GM12878 (cell line): ENCODE measurements around the gene FETUB. TPM values are rescaled to one million over a fixed set of nuclear protein-coding genes. Genes with fewer than 3 reads are reported as not detected.

Experiments
- ATAC-seq: fragments of 200-7000 bp; cut with Tn5 transposase; 3 replicates; pipeline ENCODE4 v1.9.1; 2020; ENCODE audit warnings: mild to moderate bottlenecking, moderate library complexity
- BruUV-seq: library from RNA; stranded (reverse); fragments of 400-500 nt; replicated peaks from 2 replicates; lab custom pipeline; 2021; lab: Mats Ljungman, UMichigan
- CTCF ChIA-PET: fragments of 300-600 bp; sonication (Branson Sonifier 250); formaldehyde crosslinking; extraction: SDS; loops from one replicate; lab custom pipeline; 2021; ENCODE audit warnings: inconsistent platforms; lab: Yijun Ruan, JAX
- POLR2A ChIA-PET: fragments of 350-600 bp; formaldehyde crosslinking; extraction: SDS; loops from one replicate; lab custom pipeline; 2021; ENCODE audit warnings: inconsistent platforms; lab: Charles Lee
- RAD21 ChIA-PET: fragments of 300-600 bp; sonication (Branson Sonifier 250); formaldehyde crosslinking; loops from one replicate; lab custom pipeline; 2023; ENCODE audit warnings: antibody characterized with exemption; ENCODE audit not compliant: unreplicated experiment; lab: Charles Lee
- SMC1A ChIA-PET: fragments of 300-600 bp; sonication (Branson Sonifier 250); formaldehyde crosslinking; loops from one replicate; lab custom pipeline; 2023; ENCODE audit not compliant: unreplicated experiment, uncharacterized antibody; lab: Charles Lee
- DNase-seq: peaks from one replicate; pipeline ENCODE4 v3.0.0-alpha.2; 2011; ENCODE audit warnings: low read depth, low spot score
- FAIRE-seq: peaks from 3 replicates; lab custom pipeline; 2011; peaks lifted over from hg19 to GRCh38; lab: Jason Lieb, UNC
- H2AFZ ChIP-seq: 2 replicates; pipeline ENCODE4 v1.6.0; 2011; ENCODE audit warnings: low read depth, low read length, control low read depth; ENCODE audit not compliant: control insufficient read depth
- H3K27ac ChIP-seq: 2 replicates; pipeline ENCODE4 v1.5.1; 2011; ENCODE audit warnings: control low read depth; ENCODE audit not compliant: control insufficient read depth, insufficient read depth
- H3K27me3 ChIP-seq, 2 experiments: replicated peaks in 1 of 2; 2 replicates each; pipeline versions ENCODE4 v1.6.0 to v1.6.1; 2011; ENCODE audit warnings: low read length in 1 of 2; ENCODE audit not compliant: control insufficient read depth in 2 of 2, insufficient read depth in 2 of 2
- H3K36me3 ChIP-seq, 2 experiments: 2 replicates each; pipeline ENCODE4 v1.5.1; 2011; ENCODE audit warnings: low read length in 1 of 2; ENCODE audit not compliant: control insufficient read depth in 2 of 2, insufficient read depth in 2 of 2
- H3K4me1 ChIP-seq: 2 replicates; pipeline ENCODE4 v1.6.1; 2011; ENCODE audit warnings: mild to moderate bottlenecking, low read length, moderate library complexity, mixed read lengths; ENCODE audit not compliant: control insufficient read depth, insufficient read depth
- H3K4me2 ChIP-seq: 2 replicates; pipeline ENCODE4 v1.6.0; 2011; ENCODE audit warnings: control low read depth; ENCODE audit not compliant: control insufficient read depth, insufficient read depth
- H3K4me3 ChIP-seq: fragments of 200-600 bp; sonication (generic); 2 replicates; pipeline ENCODE4 v1.5.1; 2016
- H3K79me2 ChIP-seq: 2 replicates; pipeline ENCODE4 v1.6.0; 2011; ENCODE audit warnings: low read length; ENCODE audit not compliant: control insufficient read depth, insufficient read depth
- H3K9ac ChIP-seq: 2 replicates; pipeline ENCODE4 v1.8.0; 2011; ENCODE audit warnings: low read length, control low read depth, mixed read lengths; ENCODE audit not compliant: control insufficient read depth, insufficient read depth
- H3K9me3 ChIP-seq: replicated peaks from 3 replicates; pipeline ENCODE4 v1.5.1; 2011; ENCODE audit warnings: mild to moderate bottlenecking, low read length; ENCODE audit not compliant: control insufficient read depth, insufficient read depth
- H4K20me1 ChIP-seq: 2 replicates; pipeline ENCODE4 v1.6.0; 2011; ENCODE audit not compliant: control insufficient read depth, insufficient read depth
- CBX3 ChIP-seq: fragments of 200-600 bp; sonication (generic); IDR thresholded peaks from 2 replicates; pipeline ENCODE4 v1.6.1; 2016; ENCODE audit warnings: low read depth, borderline replicate concordance
- EGR1 ChIP-seq, 2 experiments: IDR thresholded peaks; 1 replicate in 1 of 2; 2 replicates in 1 of 2; pipeline ENCODE4 v1.6.1; 2011 to 2012; ENCODE audit warnings: low read depth in 2 of 2, low read length in 2 of 2, borderline replicate concordance in 1 of 2, mild to moderate bottlenecking in 1 of 2, moderate library complexity in 1 of 2
- FOXM1 ChIP-seq: IDR thresholded peaks from 2 replicates; pipeline ENCODE4 v1.6.1; 2012; ENCODE audit warnings: low read depth, mild to moderate bottlenecking, inconsistent platforms, low read length, moderate library complexity
- HDAC2 ChIP-seq: fragments of 200-600 bp; sonication (generic); IDR thresholded peaks from 2 replicates; pipeline ENCODE4 v1.6.1; 2017
- HDGF ChIP-seq: fragments of 450-650 bp; IDR thresholded peaks from 2 replicates; pipeline ENCODE4 v1.6.1; 2016; ENCODE audit warnings: antibody characterized with exemption
- IKZF2 ChIP-seq, 2 experiments: fragments of 450-650 bp; IDR thresholded peaks; 2 replicates each; pipeline ENCODE4 v1.6.1; 2017; ENCODE audit warnings: mild to moderate bottlenecking in 2 of 2, moderate library complexity in 2 of 2
- JUND ChIP-seq: IDR thresholded peaks from 2 replicates; pipeline ENCODE4 v1.6.1; 2012; ENCODE audit warnings: low read depth, mild to moderate bottlenecking, low read length, improper control_type of control experiment, moderate library complexity
- MEF2A ChIP-seq: IDR thresholded peaks from 2 replicates; pipeline ENCODE4 v1.6.1; 2011; ENCODE audit warnings: low read depth, mild to moderate bottlenecking, low read length, moderate library complexity; ENCODE audit not compliant: insufficient read depth
- NR2C1 ChIP-seq: fragments of 450-650 bp; IDR thresholded peaks from 2 replicates; pipeline ENCODE4 v1.6.1; 2017; ENCODE audit warnings: antibody characterized with exemption, mild to moderate bottlenecking, moderate library complexity
- NR2F1 ChIP-seq: fragments of 450-650 bp; conservative IDR thresholded peaks from 2 replicates; pipeline ENCODE4 v1.6.1; 2017; ENCODE audit warnings: mild to moderate bottlenecking
- RELA ChIP-seq: fragments of 450-650 bp; IDR thresholded peaks from 2 replicates; pipeline ENCODE4 v1.8.0; 2014; ENCODE audit warnings: borderline replicate concordance; ENCODE audit not compliant: partially characterized antibody
- RFX5 ChIP-seq: IDR thresholded peaks from 2 replicates; pipeline ENCODE4 v1.6.1; 2011; ENCODE audit warnings: low read depth, low read length, improper control_type of control experiment
- RUNX3 ChIP-seq: IDR thresholded peaks from 2 replicates; pipeline ENCODE4 v1.6.1; 2012; ENCODE audit warnings: low read length, inconsistent platforms
- SUPT20H ChIP-seq: IDR thresholded peaks from 2 replicates; pipeline ENCODE4 v1.6.1; 2011; ENCODE audit warnings: low read depth, mild to moderate bottlenecking, low read length, moderate library complexity, borderline replicate concordance; ENCODE audit not compliant: control insufficient read depth
- TCF12 ChIP-seq: IDR thresholded peaks from 2 replicates; pipeline ENCODE4 v1.6.1; 2011; ENCODE audit warnings: low read depth, mild to moderate bottlenecking, low read length
- ZNF217 ChIP-seq: fragments of 450-650 bp; IDR thresholded peaks from 2 replicates; pipeline ENCODE4 v1.6.1; 2017; ENCODE audit warnings: antibody characterized with exemption, mild to moderate bottlenecking
- WGBS: methylation state at CpG from one replicate; pipeline ENCODE4 v1.1.6; 2016; ENCODE audit warnings: low lambda C conversion rate; ENCODE audit not compliant: insufficient replicate concordance, insufficient coverage; ENCODE audit errors: missing lambda C conversion rate; 5-methylcytosine and 5-hydroxymethylcytosine counted together
- in situ Hi-C: fragments of 300-500 bp; cut with MboI; formaldehyde crosslinking; loops from 9 replicates; pipeline ENCODE4 v1.14.3; 2018; ENCODE audit warnings: mixed read lengths
- intact Hi-C: fragments of 100-400 bp; cut with micrococcal nuclease; formaldehyde crosslinking; loops from one replicate; pipeline ENCODE4 v1.14.2; 2022; ENCODE audit not compliant: unreplicated experiment
- polyA plus RNA-seq, 11 experiments: library from polyadenylated mRNA; depleted of rRNA in 4 of 11; unstranded in 6 of 11; stranded (reverse) in 5 of 11; fragments of >200 nt; fragmentation: Nextera tagmentation in 4 of 11; fragmentation: Illumina TruSeq in 1 of 11; extraction: Ambion mirVana in 4 of 11; extraction: Trizol in 1 of 11; gene quantifications; 1 replicate in 1 of 11; 2 replicates in 10 of 11; pipeline versions ENCODE4 v1.2.1 to v1.2.3, GENCODE V29; 2011 to 2016; ENCODE audit warnings: inconsistent platforms in 2 of 11, missing spikeins in 2 of 11, low read depth in 1 of 11
- total RNA-seq, 4 experiments: library from RNA; depleted of rRNA in 3 of 4; stranded (reverse); fragments of >200 nt in 3 of 4; fragmentation: Illumina TruSeq in 1 of 4; extraction: Trizol in 1 of 4; gene quantifications; 2 replicates each; pipeline versions ENCODE4 v1.2.1 to v1.2.3, GENCODE V29; 2013 to 2021
- TF ChIP-seq, protein P1 (sequence below): IDR thresholded peaks from 2 replicates; pipeline ENCODE4 v1.6.1; 2012; ENCODE audit warnings: low read depth, low read length, improper control_type of control experiment
- TF ChIP-seq, protein P2 (sequence below): IDR thresholded peaks from 2 replicates; pipeline ENCODE4 v1.6.1; 2012; ENCODE audit warnings: low read length, inconsistent platforms
- TF ChIP-seq, protein P3 (sequence below): fragments of 450-650 bp; formaldehyde crosslinking; IDR thresholded peaks from 2 replicates; pipeline ENCODE4 v1.4.0; 2022; ENCODE audit warnings: mild to moderate bottlenecking, moderate library complexity

FETUB gene
- total and polyA plus RNA-seq, 10 of the 15 experiments (the other 5 are each of a cell fraction or from before 2014, with no cell fraction given): not detected

DNA sequence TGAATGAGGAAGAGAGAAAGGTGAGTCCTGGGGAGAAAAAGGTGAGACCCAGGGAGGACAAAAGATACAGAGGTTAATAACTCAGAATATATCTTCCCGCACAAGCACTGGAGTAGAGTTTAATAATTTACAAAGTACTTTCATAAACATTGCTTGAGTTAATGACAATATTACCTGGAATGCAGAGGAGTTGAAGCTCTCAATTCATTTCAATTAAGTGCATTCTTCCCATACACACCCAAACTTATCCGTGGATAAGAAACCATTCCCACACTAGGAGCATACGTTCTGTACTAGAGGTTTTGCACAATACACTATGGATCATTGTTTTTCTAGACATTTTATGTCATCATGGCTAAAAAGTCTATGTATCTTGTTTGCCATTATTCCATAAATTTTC lies 53.6 kb downstream of the FETUB start:
- DNase-seq: no peak
- CTCF ChIA-PET: no interaction called here
- in situ Hi-C loops: no loop called here
- intact Hi-C loops: no loop called here
- Histone ChIP-seq H3K36me3 (no peaks in the 10 kb centered on the region), H3K9me3 (no peaks in the 10 kb centered on the region), H3K27me3 (no peaks in the 10 kb centered on the region), H2AFZ (no peak overlapping the region), H3K27ac (no peak overlapping the region), H3K4me1 (no peaks in the 10 kb centered on the region), H3K4me3 (no peak overlapping the region), H3K79me2 (no peaks in the 10 kb centered on the region), H4K20me1 (no peaks in the 10 kb centered on the region), H3K9ac (no peak overlapping the region), H3K4me2 (no peak overlapping the region)
- 53% methylated on average over 3 of the region's 3 CpGs for WGBS
- RAD21 ChIA-PET: no interaction called here
- no peak for FAIRE-seq
- no TSS peak for BruUV-seq
- ATAC-seq: no peak
- TF ChIP-seq, protein P1, sequence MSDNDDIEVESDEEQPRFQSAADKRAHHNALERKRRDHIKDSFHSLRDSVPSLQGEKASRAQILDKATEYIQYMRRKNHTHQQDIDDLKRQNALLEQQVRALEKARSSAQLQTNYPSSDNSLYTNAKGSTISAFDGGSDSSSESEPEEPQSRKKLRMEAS: no peak
- TF ChIP-seq IKZF2 (IDR thresholded peaks at IDR 0.05): no peak
- TF ChIP-seq JUND: no peak
- TF ChIP-seq RELA: no peak
- TF ChIP-seq HDGF: no peak
- TF ChIP-seq TCF12: no peak
- TF ChIP-seq, protein P2, sequence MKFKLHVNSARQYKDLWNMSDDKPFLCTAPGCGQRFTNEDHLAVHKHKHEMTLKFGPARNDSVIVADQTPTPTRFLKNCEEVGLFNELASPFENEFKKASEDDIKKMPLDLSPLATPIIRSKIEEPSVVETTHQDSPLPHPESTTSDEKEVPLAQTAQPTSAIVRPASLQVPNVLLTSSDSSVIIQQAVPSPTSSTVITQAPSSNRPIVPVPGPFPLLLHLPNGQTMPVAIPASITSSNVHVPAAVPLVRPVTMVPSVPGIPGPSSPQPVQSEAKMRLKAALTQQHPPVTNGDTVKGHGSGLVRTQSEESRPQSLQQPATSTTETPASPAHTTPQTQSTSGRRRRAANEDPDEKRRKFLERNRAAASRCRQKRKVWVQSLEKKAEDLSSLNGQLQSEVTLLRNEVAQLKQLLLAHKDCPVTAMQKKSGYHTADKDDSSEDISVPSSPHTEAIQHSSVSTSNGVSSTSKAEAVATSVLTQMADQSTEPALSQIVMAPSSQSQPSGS: no peak
- TF ChIP-seq EGR1 (IDR thresholded peaks at IDR 0.05; ENCODE audit: borderline replicate concordance in 1 of 2, low read depth in 2 of 2, low read length in 2 of 2): no peak
- TF ChIP-seq ZNF217: no peak
- TF ChIP-seq RUNX3: no peak
- TF ChIP-seq, protein P3, sequence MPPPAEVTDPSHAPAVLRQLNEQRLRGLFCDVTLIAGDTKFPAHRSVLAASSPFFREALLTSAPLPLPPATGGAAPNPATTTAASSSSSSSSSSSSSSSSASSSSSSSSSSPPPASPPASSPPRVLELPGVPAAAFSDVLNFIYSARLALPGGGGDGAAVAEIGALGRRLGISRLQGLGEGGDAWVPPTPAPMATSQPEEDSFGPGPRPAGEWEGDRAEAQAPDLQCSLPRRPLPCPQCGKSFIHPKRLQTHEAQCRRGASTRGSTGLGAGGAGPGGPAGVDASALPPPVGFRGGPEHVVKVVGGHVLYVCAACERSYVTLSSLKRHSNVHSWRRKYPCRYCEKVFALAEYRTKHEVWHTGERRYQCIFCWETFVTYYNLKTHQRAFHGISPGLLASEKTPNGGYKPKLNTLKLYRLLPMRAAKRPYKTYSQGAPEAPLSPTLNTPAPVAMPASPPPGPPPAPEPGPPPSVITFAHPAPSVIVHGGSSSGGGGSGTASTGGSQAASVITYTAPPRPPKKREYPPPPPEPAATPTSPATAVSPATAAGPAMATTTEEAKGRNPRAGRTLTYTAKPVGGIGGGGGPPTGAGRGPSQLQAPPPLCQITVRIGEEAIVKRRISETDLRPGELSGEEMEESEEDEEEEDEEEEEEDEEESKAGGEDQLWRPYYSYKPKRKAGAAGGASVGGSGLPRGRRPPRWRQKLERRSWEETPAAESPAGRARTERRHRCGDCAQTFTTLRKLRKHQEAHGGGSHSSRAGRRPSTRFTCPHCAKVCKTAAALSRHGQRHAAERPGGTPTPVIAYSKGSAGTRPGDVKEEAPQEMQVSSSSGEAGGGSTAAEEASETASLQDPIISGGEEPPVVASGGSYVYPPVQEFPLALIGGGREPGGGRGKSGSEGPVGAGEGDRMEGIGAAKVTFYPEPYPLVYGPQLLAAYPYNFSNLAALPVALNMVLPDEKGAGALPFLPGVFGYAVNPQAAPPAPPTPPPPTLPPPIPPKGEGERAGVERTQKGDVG (CRISPR knock-in tag): no peak
- TF ChIP-seq NR2F1: no peak
- no peak for TF ChIP-seq HDAC2
- no peak for TF ChIP-seq RFX5
- no peak for TF ChIP-seq NR2C1
- no peak for TF ChIP-seq CBX3
- TF ChIP-seq SUPT20H: no peak
- no peak for TF ChIP-seq FOXM1
- TF ChIP-seq MEF2A: no peak
- POLR2A ChIA-PET: interaction anchor here (0.6 kb wide), 1 partner anchor 80 kb away, joined by 3 read pairs; no protein-coding TSS in a partner anchor
- SMC1A ChIA-PET: interaction anchor here (1.5 kb wide), 1 partner anchor 25 kb away, joined by 3 read pairs; no protein-coding TSS in a partner anchor
